ENCODE results near the gene ASXL1. TPM values are rescaled to one million over a fixed set of nuclear protein-coding genes. Genes with fewer than 3 reads are reported as not detected.
A peak's percentile ranks its signal among the peaks of the same experiment; 100 is the strongest.

The ASXL1 gene
- polyA plus RNA-seq, 1 experiment, result 28.9 TPM

- H3K27ac ChIP-seq (ENCODE audit: low read depth, low read length), result no peak overlapping the region
- no peaks in the 10 kb centered on the region for H3K9me3 ChIP-seq (ENCODE audit: control insufficient read depth, insufficient read depth, low read length)
- H3K27me3 ChIP-seq (ENCODE audit: control insufficient read depth, insufficient read depth, low read length), result no peaks in the 10 kb centered on the region
- no peak for TF ChIP-seq CTCF (IDR thresholded peaks at IDR 0.05; ENCODE audit: low read depth, low read length)
- no peak for DNase-seq (ENCODE audit: low read depth, low spot score)
- H3K4me3 ChIP-seq (ENCODE audit: low read depth, low read length), result no peak overlapping the region
- POLR2A ChIA-PET, result no interaction called here
- CTCF ChIA-PET, result no interaction called here
Observed at GRCh38 chr20:32332614-32333013, 25.5 kb upstream of the ASXL1 start.

- H3K27me3 ChIP-seq (ENCODE audit: control insufficient read depth, insufficient read depth, low read length), result no peaks in the 10 kb centered on the region
- CTCF ChIA-PET, result no interaction called here
- H3K27ac ChIP-seq (ENCODE audit: low read depth, low read length), result no peak overlapping the region
- no peak overlapping the region for H3K4me3 ChIP-seq (ENCODE audit: low read depth, low read length)
- DNase-seq (ENCODE audit: low read depth, low spot score), result no peak
- POLR2A ChIA-PET, result interaction anchor here (0.7 kb wide), 1 partner anchor 469 kb away, joined by 10 read pairs; no protein-coding TSS in a partner anchor
- H3K9me3 ChIP-seq (ENCODE audit: control insufficient read depth, insufficient read depth, low read length), result no peaks in the 10 kb centered on the region
- no peak for TF ChIP-seq CTCF (IDR thresholded peaks at IDR 0.05; ENCODE audit: low read depth, low read length)
Observed at GRCh38 chr20:32333181-32333987, 24.7 kb upstream of the ASXL1 start.

- CTCF ChIA-PET, result no interaction called here
- H3K27me3 ChIP-seq (ENCODE audit: control insufficient read depth, insufficient read depth, low read length), result no peaks in the 10 kb centered on the region
- no peaks in the 10 kb centered on the region for H3K9me3 ChIP-seq (ENCODE audit: control insufficient read depth, insufficient read depth, low read length)
- no peak for DNase-seq (ENCODE audit: low read depth, low spot score)
- no peak overlapping the region for H3K27ac ChIP-seq (ENCODE audit: low read depth, low read length)
- TF ChIP-seq CTCF (IDR thresholded peaks at IDR 0.05; ENCODE audit: low read depth, low read length), result no peak
- H3K4me3 ChIP-seq (ENCODE audit: low read depth, low read length), result no peak overlapping the region
- POLR2A ChIA-PET, result interaction anchor here (0.7 kb wide), 1 partner anchor 468 kb away, joined by 10 read pairs; no protein-coding TSS in a partner anchor
Observed at GRCh38 chr20:32333988-32334885, 23.9 kb upstream of the ASXL1 start.

- no peak for DNase-seq (ENCODE audit: low read depth, low spot score)
- TF ChIP-seq CTCF (IDR thresholded peaks at IDR 0.05; ENCODE audit: low read depth, low read length), result peak; percentile 76
- ChIA-PET POLR2A (no interaction called here), CTCF (interaction anchor here (0.6 to 1.6 kb wide), 14 partner anchors 9 to 379 kb away, joined by 3 to 13 read pairs (median 4); no protein-coding TSS in a partner anchor)
- Histone ChIP-seq H3K27me3 (ENCODE audit: control insufficient read depth, insufficient read depth, low read length) (no peaks in the 10 kb centered on the region), H3K9me3 (ENCODE audit: control insufficient read depth, insufficient read depth, low read length) (no peaks in the 10 kb centered on the region), H3K27ac (ENCODE audit: low read depth, low read length) (no peak overlapping the region), H3K4me3 (ENCODE audit: low read depth, low read length) (no peak overlapping the region)
Observed at GRCh38 chr20:32336918-32337347, 21.2 kb upstream of the ASXL1 start.
